ENCODE measurements around the gene RFTN2.

Gene RFTN2

DNA sequence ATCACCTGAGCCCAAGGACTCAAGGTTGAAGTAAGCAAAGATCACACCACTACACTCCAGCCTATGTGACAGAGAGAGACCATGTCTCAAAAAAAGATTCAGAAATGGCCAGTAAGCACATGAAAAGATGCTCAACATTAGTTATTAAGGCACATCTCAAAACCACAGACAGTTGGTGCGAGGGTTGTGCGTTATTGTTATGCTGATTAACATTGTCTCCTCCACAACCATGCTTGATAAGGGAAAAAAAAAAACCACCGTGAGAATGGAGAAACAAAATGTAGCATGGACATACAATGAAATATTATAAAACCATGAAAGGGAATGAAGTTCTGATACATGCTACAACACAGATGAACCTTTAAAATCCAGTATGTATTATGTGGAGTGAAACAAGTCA is 132.2 kb downstream of the RFTN2 start:
- no peak for DNase-seq

DNA sequence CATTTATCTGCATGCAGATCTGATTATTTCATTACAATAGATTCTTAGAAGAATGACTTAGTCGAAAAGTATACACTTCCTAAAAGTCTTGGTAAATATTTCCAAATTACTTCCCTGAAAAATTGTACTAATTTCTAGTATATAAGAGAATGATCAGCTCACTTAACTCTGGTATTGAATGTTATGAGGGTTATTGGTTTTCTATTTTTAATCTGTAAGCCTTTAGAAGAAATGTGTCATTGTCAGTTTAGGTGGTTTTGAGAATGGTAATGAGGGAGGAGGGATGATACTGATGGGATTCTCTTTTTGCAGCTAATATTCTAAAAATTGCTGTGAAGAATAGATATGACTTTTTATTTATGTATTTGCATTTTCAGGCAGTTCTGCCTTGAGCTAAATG is 135.7 kb downstream of the RFTN2 start:
- DNase-seq: no peak

- no peak for DNase-seq
These were observed 137.0 kb downstream of the RFTN2 start for GRCh38 chr2:197538412-197538811.

All from stimulated activated CD4-positive, alpha-beta T cell treated with anti-CD3 and anti-CD28 coated beads, Interleukin-4, amount 100 ng/mL, for 24 hours (primary cell).